Inflammatory macrophage treated with lipopolysaccharide for 4 hours (primary cell): ENCODE results near the gene SHROOM1.
A peak's percentile ranks its signal among the peaks of the same experiment; 100 is the strongest.
"Not testable (repeated sequence)": the region's sequence is repeated elsewhere in the genome, so short reads cannot be mapped to it uniquely, and the experiment has no call there.

ENCODE experiments used
- DNase-seq: peaks from one replicate; pipeline ENCODE4 v3.0.0-alpha.2; 2020

SHROOM1 gene

DNA sequence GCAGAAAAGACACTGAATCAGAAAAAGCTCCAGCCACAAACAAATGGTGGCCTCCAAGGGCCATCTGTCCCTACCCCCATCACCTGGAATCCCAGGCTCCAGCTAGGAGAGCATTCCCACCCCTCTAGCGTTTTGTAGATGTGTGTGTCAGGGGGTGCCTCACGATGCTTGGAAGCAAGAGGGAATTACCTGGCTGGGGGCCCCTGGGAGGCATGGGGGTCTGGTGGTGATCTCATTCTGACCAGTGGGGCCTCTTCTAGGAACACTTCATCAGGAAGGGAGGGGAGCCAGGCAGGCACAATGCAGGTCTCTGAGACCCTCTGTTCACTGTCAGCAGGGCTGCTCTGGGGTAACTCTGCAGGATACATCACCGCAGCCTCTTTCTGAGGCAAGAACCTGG, 6.0 kb downstream of the SHROOM1 start:
- no peak for DNase-seq

DNA sequence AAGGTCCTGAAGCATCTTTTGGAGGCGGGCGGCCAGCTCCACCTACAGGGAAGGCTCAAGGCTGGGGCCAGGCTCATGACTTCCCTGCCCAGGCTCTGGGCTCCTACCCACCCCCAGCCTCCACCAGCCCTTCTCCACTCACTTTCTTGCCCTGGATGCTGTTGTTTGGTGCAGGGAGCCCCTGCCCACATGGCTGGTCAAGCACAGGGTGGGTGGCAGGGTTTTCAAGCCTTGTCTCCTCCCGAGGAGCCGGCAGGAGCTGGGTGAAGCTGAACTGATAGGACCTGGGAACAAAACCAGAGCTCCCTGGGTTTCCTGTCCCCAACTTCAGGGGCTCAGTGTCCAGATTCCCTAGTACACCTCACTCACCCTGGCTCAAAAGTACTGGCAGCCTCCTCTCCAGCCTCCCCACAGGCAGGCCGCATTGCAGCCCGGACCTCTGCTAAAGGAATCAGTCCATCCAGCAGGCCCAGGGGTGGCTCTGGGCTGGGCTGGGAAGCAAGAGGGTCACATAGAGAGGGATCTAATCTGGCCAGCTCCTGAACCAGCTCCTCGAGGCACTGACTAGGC, 6.9 kb downstream of the SHROOM1 start:
- DNase-seq: no peak

DNA sequence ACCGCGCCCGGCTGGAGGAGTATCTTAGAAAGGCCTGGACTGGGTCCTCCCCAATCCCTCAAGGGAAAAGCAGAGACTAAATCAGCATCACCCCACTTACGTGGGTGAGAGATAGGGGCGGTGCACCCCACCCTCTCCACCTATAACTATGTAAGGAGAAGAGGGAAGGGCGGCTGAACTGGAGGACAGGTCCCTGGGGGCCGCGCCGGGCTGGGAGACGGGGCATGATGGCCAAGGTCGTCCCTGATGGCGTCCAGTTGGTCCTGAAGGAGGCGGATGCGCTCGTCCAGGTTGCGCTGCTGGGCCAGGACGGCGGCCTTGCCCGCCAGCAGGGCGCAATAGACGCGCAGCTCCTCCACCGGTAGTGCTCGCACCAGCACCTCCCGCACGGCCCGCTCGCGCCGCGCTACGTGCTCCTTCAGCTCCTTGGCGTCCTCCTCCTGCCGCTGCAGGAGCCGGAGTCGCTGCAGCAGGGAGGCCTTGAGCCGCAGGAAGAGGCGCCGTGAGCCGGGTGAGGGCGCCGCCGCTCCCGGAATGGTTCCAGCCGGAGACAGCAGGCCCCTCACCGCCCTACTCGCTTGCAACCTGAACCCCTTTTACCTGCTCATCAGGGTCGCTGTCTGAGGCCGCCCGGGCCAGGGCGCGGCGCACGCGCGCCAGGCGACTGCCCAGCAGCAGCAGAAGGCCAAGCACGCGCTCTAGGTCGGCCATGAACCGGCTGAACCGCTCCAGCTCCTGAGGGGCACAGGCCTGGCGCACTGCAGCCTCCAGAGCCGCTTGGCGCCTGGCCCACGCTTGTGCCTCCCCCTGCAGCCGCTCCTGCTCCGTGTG, 7.6 kb downstream of the SHROOM1 start:
- DNase-seq: no peak

DNA sequence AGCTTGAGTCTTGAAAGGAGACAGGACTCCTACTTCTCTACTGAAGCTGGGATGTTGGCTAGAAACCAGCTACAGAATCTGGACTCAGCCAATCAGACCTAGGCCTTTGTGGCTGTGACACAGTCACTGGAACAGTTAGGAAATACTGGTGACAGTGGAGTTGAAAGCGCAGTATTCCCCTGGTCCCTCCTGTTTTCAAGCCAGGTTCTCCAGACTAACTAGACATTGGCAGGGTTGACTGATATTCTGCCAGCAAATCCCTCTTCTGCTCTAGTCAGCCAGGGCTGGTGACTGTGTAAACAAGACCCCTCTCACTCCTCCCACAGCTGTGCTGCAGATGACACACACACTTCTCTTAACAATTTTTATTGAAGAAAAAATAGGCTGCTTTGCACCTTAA, 8.7 kb downstream of the SHROOM1 start:
- DNase-seq: no peak

DNA sequence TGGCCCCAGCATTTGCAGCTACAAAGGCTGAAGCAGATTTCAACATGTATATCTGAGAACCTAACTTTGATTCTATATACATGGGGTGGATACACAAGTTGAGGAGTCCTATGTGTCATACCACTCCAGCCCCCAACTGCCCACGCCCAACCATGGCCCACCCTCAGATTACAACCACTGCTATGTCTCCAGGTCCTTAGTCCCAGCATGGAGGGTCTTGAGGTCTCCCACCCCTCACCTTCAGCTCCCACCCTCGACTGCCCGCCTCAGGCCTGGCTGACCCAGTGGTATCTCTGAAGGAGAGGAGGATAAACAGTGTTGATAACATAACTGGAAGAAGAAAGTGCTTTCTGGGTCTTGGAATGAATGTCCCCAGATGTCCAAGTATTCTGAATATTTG, 9.1 kb downstream of the SHROOM1 start:
- DNase-seq: no peak

DNA sequence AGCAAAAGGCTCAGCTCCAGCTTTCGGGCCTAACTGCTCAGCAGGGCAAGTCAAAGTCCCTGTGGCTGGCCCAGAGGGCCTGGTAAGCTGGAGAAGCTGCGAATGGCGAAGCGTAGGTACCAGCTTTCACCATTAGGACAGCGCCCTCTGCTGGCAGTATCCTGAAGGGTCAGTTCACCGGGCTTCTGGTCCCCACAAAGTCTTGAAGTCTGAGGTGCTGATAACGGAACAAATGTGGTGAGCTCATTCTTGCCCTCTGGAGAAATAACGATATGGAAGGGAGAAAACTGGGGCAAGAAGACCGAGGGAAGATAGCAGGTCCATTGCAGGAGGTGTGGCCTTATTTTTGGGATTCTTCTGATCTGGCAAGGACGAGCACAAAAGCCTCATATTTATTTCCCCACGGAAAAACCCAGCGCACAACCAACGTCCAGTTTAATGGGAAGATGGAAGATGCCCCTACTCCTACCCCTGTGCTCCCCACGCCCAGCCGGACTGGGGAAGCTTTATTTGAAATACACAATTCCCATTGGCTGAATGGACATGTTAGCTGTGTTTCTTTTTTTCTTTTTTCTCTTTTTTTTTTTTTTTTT, 10.2 kb downstream of the SHROOM1 start:
- peak; percentile 88 for DNase-seq

DNA sequence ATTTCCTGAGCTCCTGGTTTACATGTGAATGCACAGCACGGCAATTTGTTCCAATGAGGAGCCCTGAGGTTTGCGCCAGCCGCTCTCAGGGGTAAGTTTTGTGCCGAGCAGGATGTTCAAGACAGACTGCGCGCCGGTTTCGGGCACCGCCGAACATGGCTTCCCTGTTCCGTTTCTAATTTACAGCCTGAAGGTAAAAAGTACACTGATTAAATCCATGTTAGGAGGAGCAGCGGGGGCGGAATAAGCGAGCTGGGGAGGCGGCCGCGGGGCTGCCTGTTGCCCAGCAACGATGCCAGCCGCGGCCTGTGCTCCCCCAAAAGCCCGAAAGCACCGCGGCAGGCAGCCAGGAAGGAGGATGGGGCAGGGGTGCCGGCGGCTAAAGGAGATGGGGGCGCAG, 11.0 kb downstream of the SHROOM1 start:
- DNase-seq: no peak

DNA sequence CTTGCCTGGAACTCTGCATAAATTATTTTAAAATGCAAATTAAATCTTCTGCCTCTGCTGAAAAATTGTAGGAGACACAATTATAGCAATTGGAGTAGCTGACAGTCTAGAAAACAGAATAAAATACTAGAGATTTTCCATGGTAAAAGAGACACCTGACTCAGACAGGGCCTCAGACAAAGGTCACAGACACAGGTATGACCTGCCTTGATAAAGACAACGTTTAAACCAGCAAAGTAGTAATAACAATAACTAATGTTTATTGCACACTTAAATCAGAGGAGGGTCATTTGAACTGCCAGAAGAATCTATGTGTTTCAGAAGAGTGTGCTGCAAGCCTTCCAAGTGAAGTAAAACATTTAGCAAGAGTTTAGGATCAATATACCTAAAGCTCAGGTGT, 13.4 kb downstream of the SHROOM1 start:
- no peak for DNase-seq

DNA sequence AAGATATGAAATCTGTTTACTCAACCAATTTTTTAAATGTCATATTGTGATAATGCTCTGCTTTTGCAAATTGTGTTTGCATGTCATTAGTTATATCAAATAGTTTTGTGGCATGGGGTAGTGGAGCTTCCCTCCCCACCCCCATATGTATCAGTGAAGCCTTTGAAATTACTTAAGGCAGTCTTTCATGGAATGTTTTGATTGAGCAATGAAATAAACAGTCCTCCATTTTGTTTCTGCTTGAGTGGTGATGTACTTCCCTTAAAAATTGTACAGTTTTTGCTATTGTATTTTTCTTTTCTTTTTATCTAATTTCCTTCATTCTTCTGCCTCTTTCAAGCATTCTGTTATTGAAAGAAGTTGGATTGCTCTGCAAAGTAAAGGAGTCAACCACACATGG, 13.9 kb downstream of the SHROOM1 start:
- DNase-seq: no peak

DNA sequence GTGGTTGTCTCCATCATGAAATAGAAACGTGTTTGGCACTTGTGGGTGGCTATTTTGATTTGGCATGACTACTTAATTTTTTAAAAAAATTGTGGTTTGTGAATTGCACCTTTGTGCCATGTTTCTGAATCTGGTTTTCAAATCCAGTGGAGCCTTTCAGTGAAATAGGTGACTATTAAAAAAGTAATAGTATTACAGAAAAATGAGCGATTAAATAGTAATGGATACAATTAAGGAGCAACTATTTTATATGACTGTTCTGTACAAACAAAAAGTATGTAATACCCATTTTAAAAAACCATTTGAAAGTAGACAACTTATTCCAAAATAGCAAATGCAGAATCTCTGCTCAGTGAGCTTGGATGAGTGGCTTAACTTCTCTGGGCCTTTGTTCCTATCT, 14.4 kb downstream of the SHROOM1 start:
- DNase-seq: no peak

DNA sequence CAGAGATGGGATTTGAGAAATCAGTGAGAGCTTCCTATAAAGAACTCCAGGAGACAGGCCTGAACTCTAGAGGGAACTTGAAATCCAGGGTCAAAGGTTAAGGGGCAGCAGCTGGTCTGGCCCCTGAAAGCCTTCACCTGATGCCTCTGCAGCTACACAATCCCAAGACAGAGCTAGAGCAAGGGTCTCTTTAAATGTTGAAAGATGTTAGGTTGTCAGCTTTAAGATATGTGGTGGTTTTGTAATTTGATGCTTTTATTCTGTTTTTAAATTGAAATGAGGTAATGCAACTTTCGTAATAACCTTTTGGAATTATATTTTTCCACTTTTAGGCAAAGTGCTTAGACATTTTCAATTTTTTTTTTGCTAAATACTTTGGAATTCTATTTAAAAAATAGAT, 15.0 kb downstream of the SHROOM1 start:
- no peak for DNase-seq

DNA sequence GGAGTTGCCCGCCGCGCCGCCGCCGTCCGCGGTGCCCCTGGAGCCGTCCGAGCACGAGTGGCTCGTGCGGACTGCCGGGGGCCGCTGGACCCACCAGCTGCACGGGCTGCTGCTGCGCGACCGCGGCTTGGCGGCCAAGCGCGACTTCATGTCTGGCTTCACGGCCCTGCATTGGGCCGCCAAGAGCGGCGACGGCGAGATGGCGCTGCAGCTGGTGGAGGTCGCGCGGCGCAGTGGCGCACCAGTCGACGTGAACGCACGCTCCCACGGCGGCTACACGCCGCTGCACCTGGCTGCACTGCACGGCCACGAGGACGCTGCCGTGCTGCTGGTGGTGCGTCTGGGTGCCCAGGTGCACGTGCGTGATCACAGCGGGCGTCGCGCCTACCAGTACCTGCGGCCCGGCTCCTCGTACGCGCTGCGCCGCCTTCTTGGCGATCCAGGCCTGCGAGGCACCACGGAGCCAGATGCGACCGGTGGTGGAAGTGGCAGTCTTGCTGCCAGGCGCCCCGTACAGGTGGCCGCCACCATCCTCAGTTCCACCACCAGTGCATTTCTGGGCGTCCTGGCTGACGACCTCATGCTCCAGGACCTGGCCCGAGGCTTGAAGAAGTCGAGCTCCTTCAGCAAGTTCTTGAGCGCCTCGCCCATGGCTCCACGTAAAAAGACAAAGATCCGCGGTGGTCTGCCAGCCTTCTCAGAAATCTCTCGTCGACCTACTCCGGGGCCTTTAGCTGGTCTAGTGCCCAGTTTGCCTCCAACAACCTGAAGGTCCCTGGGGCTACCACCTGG, 15.7 kb downstream of the SHROOM1 start:
- DNase-seq: no peak

DNA sequence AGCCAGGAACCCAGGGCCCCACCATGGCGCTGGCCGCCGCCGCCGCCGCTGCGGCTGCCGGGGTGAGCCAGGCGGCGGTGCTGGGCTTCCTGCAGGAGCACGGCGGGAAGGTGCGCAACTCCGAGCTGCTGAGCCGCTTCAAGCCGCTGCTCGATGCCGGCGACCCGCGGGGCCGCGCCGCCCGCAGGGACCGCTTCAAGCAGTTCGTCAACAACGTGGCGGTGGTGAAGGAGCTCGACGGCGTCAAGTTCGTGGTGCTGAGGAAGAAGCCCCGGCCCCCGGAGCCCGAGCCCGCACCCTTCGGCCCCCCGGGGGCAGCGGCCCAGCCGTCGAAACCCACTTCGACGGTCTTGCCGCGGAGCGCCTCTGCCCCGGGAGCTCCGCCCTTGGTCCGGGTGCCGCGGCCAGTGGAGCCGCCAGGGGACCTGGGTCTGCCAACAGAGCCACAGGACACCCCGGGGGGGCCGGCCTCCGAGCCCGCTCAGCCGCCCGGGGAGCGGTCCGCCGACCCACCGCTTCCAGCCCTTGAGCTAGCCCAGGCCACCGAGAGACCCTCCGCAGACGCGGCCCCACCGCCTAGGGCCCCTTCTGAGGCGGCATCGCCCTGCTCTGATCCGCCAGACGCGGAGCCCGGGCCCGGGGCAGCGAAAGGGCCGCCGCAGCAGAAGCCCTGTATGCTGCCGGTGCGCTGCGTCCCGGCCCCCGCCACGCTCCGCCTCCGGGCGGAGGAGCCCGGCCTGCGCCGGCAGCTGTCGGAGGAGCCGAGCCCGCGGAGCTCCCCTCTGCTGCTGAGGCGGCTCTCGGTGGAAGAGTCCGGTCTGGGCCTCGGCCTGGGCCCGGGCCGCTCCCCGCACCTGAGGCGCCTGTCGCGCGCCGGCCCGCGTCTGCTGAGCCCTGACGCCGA, 16.6 kb downstream of the SHROOM1 start:
- DNase-seq: no peak

DNA sequence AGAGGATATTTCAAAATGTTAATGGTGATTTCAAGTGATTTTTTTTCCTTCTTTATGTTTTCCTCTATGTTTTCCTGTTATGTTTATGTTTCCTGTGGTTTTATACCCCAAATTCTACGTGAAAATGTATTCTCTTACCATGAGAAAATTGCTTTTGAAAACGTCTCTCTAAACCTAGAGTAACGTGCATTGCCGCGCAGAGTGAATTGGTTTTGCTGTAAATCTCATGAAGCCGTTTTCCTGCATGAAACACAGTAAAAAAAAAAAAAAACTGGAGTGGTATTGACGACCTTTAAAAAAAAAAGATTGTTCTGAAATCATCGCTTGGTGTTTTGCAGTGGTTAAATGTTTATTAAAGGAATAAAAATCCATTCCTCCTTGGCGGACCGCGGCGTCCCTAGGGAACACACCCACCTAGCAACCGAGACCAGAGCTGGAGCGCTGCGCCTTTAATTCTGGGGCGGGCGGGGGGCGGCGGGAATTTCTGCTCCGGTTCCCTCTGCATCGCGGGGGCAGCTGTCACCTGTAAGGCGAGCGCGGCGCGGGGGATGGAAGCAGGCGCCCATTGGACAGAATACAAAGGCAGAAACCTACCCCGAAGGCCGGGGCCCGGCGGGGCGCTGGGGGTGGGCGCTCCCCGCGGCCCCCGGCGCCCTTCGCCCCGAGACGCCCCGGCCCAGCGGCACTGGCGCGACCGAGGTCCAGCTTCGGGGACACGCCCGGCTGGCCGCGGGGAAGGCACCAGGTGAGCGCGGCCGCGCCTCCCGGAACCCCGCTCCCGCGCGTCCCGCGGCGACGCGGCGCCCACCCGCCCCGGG, 17.5 kb downstream of the SHROOM1 start, which contains the start of gene SOWAHA:
Gene SOWAHA, plus strand, starts transcription at position 522 of the 818 bp plus-strand sequence. CDS start 320 bp downstream, outside the sequence.
- DNase-seq: no peak

DNA sequence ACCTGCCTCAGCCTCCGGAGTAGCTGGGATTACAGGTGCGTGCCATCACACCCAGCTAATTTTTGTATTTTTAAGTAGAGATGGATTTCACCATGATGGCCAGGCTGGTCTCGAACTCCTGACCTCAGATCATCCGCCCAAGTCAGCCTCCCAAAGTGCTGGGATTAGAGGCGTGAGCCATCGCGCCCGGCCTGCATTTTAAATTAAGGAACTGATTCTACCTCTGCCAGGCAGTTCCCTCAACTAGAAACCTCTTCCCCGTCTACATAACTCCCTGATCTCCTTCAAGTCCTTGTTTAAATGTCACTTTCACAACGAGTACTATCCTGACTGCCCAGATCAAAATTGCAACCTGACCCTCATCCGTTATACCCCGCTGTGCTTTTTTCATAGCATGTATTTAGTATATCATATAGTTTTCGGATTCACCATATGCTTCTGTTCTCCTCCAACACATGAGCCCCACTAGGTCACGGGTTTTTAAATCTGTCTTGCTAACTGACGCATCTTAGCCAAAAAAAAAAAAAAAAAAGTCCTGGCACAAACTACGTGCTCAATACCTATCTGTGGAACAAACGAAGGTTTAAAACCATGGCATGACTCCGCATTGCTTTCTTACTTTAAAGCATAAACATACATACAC, 18.2 kb downstream of the SHROOM1 start:
- DNase-seq: peak; percentile 68

DNA sequence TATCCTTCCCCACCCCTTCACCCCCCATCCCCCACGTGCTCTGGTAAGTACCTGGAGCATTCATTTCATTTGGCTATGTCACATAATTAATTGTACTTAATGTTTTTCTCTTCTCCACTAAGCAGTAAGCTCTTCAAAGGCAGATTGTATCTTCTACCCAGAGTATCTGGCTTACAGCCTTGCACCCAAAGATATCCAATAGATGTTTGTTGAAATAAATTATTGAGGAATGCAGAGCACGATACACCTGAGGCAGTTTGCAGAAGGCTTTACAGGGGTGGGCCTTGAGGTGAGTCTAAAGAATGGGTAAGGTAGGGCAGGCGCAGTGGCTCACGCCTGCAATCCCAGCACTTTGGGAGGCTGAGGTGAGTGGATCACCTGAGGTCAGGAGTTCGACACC, 19.8 kb downstream of the SHROOM1 start:
- DNase-seq: no peak

DNA sequence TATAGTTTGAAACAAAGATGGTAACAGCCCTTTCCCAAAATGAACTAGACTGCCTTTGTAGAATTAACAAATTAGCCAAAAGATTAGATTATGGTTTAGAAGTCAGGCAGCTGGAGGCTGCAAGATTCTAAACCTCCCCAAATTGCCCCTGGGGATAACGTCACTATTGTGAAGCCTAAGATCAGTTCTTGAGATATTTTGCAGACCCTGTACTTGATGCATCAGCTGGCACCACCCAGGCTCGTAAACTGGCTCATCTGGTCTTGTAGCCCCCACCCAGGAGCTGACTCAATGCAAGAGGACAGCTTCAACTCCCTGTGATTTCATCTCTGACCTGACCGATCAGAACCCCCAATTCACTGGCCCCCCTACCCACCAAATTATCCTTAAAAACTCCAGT, 21.6 kb downstream of the SHROOM1 start:
- DNase-seq: no peak

DNA sequence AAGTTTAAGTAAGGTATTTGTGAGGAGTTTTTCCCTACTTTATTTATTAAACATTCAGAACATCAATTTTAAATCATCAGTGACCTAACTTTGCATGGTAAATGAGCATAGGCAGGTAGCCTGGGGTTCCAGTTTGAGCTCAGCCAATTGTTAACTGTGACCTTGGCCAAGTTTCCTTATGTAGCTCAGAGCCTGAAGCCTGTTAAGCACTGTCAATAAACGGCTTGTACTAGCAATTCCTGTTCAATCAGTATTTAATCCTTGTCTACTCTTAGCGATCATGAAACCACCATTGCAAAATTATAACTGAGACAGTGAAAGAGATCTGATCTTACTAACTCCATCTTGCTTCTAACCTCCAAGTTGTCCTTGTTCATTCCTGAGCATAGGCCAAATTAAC, 22.0 kb downstream of the SHROOM1 start:
- no peak for DNase-seq

DNA sequence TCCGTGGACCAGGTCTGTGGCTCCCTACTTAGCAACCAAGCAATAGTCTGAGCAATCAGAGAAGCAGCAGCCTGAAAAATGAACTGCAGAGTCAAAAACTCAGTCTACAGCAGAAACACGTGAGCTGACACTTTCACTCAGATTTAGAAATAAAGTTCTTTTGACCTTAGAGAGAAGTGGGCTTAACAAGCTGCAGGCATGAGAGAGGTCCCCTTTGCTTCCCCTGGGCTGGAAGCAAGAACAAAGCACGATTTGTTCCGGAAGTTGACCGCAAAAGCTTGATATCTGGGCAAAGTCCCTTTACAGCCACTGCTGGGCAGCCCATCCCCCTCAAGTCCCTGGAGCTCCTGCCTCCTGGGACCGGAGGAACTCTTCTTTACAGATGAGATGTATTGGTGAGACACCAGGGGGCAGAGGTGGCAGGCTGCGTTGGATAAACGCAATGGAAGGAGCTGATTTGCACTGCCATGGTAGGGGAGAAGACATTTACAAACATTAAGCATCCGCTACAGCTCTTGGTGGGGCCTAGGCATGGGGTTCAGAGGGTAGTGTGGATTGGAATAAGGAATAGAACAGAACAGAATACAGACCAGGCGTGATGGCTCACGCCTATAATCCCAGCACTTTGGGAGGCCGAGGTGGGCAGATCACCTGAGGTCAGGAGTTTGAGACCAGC, 23.1 kb downstream of the SHROOM1 start:
- DNase-seq: no peak

DNA sequence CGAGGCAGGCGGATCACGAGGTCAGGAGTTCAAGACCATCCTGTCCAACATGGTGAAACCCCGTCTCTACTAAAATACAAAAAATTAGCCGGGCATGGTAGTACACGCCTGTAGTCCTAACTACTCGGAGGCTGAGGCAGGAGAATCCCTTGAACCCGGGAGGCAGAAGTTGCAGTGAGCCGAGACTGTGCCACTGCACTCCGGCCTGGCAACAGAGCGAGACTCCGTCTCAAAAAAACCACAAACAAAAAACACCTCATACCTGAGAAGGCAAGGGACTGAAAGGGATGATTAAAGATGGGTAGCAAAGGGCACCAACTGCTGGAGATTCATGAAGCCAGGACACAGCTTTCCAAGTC, 23.7 kb downstream of the SHROOM1 start:
- DNase-seq: not testable (repeated sequence)
